Stimulated activated naive CD4-positive, alpha-beta T cell (primary cell): ENCODE data around the gene TRUB2.

ENCODE experiments used
- DNase-seq, 6 experiments: peaks; one replicate each; lab custom pipeline; 2025; lab: John Stamatoyannopoulos, UW

Gene TRUB2

DNA sequence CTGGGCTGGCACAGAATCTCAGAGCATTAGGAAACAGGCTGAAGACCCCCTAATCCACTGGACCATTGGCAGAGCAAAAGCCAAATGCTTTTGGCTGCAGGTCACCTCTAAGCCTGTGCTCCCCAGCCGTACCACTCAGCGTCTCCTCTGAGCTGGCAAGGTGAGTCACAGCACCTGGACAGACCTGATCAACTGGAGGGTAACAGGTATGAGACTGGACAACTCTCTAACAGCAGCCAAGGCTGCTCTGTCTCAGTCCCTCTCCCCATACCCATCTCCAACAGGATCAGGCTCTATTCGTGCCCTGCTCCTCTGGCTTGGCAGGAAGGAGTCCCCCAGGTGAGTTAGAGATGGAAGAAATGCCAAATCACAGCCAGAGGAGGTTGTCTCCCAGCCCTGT is 51.1 kb downstream of the TRUB2 start:
- DNase-seq = no peak

DNA sequence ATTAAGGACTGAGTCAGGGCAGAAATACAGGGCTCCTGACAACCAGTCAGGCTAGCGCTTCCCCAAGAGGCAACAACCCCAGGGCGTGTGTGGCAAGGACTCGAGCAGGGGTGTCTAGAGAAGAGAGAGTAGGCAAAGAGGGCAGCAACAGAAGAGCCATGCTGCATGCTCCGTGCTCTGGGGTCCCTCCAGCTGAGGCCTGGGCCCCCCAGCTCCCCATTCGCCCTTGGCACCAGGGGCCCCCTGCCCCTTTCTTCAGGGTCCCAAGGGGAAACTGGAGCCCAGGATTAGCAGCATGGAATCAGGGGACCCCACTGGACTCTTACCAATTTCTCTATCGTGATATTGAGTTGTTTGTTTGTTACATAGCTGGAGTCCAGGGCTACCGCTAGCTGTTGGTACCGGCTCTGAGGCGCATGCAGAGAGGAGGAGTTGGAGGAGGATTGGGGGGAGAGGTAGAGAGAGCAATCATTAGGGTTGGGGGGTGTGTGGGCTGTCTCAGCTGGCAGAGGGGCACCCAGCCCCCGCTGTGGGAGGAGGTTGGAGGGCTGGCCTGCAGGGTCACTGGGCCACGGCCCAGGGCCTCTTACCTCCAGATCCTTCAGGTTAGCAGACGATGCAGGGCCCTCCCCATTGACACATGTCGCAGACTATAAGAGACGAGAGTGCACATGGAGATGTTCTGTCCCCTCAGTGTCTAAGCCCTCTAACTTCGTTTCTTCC is 55.2 kb downstream of the TRUB2 start:
- no peak for DNase-seq

DNA sequence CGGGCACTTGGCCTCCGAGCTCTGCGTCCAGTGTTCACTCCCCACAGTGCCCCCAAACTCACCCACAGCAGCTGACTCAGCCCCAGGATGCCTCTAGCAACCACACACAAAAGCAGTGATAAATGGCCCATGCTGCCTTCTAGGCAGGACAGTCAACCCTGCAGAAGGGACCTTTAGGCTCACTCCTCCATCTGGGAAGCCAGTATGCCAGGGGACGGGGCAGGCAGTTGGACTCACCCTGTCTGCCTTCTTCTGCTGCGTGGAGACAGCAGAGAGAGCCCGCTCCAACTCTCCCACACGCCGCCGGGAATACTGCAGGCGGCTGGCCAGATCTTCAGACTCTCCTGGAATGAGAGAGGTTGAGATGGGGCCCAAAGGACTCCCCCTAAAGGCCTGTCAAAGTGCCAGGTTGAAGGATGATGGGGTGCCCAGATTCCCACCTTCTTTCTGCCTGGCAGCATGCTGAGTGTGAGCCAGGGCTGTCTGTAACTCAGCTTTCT is 56.8 kb downstream of the TRUB2 start:
- DNase-seq = no peak

DNA sequence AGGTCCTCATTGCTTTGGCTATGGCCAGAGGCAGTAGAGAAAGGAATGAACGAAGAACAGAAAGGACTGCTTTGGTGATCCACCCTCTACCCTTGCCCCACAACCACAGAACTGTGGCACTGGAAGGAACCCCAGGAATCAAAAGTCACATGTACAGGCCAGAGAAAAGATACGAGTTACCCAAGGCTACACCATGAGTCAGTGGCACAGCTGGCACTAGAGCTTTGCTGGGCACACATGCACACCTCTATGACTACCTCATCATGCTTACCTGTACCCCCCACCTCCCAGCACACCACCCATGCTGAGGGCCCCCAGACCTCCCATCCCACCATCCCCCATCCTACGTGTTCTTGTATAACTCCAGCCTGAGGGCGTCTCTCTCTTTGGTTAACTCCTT is 59.6 kb downstream of the TRUB2 start:
- no peak for DNase-seq

DNA sequence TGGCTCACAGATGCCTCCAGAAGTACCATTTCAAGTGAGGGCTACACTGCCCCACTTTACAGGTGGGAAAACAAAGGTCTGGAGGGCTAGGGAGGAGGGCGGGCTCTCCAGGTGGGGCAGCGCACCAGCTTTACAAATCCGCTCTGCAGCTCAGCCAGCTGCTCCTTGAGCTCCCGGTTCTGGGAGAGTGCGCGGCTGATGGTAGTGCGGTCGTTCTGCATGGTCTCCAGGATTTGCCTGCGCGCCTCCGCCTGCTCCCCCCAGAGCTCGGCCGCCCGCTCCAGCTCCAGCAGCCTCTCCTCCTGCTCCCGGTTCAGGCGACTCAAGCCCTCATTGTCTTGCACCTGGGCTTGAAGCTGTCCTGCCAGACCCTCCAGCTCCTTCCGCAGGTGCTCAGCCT is 61.9 kb downstream of the TRUB2 start:
- DNase-seq = no peak

DNA sequence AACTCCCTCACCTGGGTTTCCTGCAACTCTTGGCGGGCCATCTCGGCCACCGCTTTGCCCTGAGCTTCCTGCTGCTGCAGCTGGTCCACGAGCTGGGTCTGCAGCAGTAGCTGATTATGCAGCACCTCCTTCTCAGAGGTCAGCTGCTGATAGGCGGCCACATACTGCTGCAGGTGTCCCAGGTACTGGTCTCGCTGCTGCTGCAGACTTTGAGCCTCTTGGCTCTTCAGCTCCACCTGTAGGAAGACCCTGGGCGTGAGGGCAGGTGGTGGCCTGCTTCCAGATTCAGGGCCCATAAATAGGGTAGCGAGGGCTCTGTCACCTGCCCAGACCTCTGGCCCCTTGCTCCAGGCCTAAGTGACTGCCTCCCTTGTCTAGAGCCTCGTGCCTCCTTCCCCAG is 63.1 kb downstream of the TRUB2 start:
- DNase-seq = no peak

DNA sequence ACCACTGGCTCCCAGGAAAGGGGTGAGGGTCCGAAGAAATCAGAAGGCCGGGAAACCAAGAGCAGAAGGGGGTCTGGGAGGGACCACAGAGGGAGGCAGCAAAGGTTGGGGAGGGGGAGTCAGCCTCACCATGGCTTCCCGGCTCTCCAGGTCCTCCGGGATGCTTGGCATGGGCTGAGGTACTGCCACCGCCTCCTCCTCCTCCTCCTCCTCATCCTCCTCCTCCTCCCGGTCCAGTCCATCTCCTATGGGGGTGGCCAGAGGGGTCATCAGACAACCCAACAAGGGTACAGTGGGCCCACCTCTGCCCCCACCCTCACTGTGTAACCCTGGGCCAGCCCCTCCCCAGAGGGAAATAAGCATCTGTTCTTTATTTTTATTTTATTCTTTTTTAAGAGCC is 63.9 kb downstream of the TRUB2 start:
- no peak for DNase-seq

DNA sequence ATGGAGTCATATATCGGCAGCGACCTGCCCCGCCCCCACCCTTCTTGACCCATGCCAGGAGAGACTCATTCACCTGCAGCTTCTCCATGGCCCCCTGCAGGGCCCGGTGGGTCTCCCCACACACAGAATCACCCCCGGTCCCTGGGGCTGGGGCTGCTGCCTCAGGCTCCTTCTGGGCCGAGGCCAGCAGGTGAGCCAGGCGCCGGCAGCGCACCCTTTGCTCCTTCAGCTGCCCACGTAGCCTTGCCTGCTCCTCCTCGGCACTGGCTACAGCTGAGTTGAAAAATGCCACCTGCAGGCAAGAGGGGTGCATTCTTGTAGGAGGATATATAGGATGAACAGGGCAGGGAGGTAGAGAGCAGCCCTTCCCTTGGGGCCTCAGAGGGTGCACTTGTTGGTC is 64.3 kb downstream of the TRUB2 start:
- DNase-seq = no peak

DNA sequence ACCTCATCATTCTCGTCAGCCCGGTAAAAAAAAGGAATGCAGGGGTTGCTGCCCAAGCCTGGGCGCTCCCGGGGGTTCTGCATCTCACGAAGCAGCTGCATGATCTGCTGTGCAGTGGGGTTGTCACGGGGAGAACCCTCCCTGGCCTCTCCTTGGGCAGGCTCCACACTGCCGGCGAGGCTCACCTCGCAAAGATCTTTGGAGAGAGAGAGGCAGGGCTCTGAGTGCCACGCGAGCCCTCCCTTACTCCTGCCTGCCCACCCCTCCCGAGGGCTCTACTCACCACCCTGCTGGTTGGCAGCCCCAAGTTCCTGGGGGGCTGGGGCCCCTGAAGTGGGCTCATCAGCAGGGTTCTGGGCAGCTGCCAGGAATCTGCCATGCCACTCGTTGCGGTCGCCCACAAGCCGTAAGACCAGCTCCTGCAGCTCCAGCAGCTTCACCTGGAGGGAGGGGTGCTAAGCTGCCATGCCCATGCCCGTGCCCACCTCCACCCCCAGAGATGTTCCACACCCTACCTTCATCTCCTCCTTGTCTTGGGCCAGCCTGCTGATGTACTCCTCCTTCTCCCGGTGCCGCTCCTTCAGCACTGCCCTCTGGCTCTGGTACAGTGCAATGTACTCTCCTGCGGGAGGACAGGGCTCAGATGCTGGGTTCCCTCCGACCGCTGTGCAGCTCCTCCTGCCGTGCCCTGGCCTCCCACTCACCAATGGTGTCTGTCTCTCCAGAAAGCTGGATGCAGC is 65.0 kb downstream of the TRUB2 start:
- no peak for DNase-seq
